A549 (cell line): ENCODE data around the gene FZD4.

Source experiments
- CBX2 ChIP-seq: fragments of 200-600 bp; sonication (generic); IDR thresholded peaks from 2 replicates; pipeline ENCODE4 v1.6.1; 2016; ENCODE audit warnings: low read depth, mild to moderate bottlenecking, borderline replicate concordance
- CTCF ChIP-seq: fragments of >200 bp; sonication (Bioruptor Twin); formaldehyde crosslinking; IDR thresholded peaks from 3 replicates; pipeline ENCODE4 v1.5.1; 2016
- ELK1 ChIP-seq: fragments of 150-350 bp; IDR thresholded peaks from 2 replicates; pipeline ENCODE4 v1.6.1; 2014; ENCODE audit warnings: low read depth, mild to moderate bottlenecking, low read length
- EP300 ChIP-seq, 2 experiments: fragments of >200 bp; sonication (Bioruptor Twin); formaldehyde crosslinking; IDR thresholded peaks; 2 replicates in 1 of 2; 3 replicates in 1 of 2; pipeline ENCODE4 v1.6.1; 2016 to 2017
- KDM1A ChIP-seq: fragments of 200-600 bp; sonication (generic); IDR thresholded peaks from 2 replicates; pipeline ENCODE4 v1.6.1; 2016; ENCODE audit warnings: low read depth, mild to moderate bottlenecking
- KDM5A ChIP-seq: fragments of 200-600 bp; sonication (generic); IDR thresholded peaks from 2 replicates; pipeline ENCODE4 v1.6.1; 2016; ENCODE audit warnings: antibody characterized with exemption, mild to moderate bottlenecking
- NFE2L2 ChIP-seq: fragments of 150-350 bp; conservative IDR thresholded peaks from 2 replicates; pipeline ENCODE4 v1.6.1; 2014; ENCODE audit warnings: low read length
- POLR2A ChIP-seq: IDR thresholded peaks from 2 replicates; pipeline ENCODE4 v1.6.1; 2012; ENCODE audit warnings: mild to moderate bottlenecking, low read length
- POLR2AphosphoS2 ChIP-seq: conservative IDR thresholded peaks from 2 replicates; pipeline ENCODE4 v1.6.1; 2012; ENCODE audit warnings: low read length, improper control_type of control experiment, inconsistent platforms
- RFX5 ChIP-seq: fragments of 450-650 bp; IDR thresholded peaks from 2 replicates; pipeline ENCODE4 v1.7.1; 2014; ENCODE audit warnings: antibody characterized with exemption, mild to moderate bottlenecking, moderate library complexity
- SMC3 ChIP-seq: fragments of >200 bp; sonication (Bioruptor Twin); formaldehyde crosslinking; IDR thresholded peaks from 3 replicates; pipeline ENCODE4 v1.6.1; 2018; ENCODE audit warnings: inconsistent platforms

- TF ChIP-seq CTCF, result no peak
- no peak for TF ChIP-seq EP300 (IDR thresholded peaks at IDR 0.05)
- TF ChIP-seq CBX2, result no peak
- TF ChIP-seq SMC3, result no peak
- TF ChIP-seq POLR2AphosphoS2, result no peak
- no peak for TF ChIP-seq ELK1
- TF ChIP-seq POLR2A, result no peak
- no peak for TF ChIP-seq KDM5A
- no peak for TF ChIP-seq NFE2L2
- TF ChIP-seq RFX5, result no peak
- TF ChIP-seq KDM1A, result no peak
These were observed 26.8 kb upstream of the FZD4 start for GRCh38 chr11:86981777-86982540.
